ENCODE results near the gene NRXN2. TPM values are rescaled to one million over a fixed set of nuclear protein-coding genes. Genes with fewer than 3 reads are reported as not detected.

Gene NRXN2
- polyA plus RNA-seq, 1 experiment, result 0.20 TPM

GRCh38 chr11:64729851-64730382 is 6.9 kb upstream of the NRXN2 start:
- Histone ChIP-seq H3K27me3 (ENCODE audit: control insufficient read depth, insufficient read depth, low read length) (peaks cover 17% of the 10 kb centered on the region), H3K4me3 (ENCODE audit: low read depth, low read length) (no peak overlapping the region), H3K36me3 (ENCODE audit: control insufficient read depth, insufficient read depth, low read length) (no peaks in the 10 kb centered on the region)
- no peak for DNase-seq (ENCODE audit: low read depth)
- CTCF ChIA-PET, result no interaction called here
- POLR2A ChIA-PET, result no interaction called here
- TF ChIP-seq, protein P1, sequence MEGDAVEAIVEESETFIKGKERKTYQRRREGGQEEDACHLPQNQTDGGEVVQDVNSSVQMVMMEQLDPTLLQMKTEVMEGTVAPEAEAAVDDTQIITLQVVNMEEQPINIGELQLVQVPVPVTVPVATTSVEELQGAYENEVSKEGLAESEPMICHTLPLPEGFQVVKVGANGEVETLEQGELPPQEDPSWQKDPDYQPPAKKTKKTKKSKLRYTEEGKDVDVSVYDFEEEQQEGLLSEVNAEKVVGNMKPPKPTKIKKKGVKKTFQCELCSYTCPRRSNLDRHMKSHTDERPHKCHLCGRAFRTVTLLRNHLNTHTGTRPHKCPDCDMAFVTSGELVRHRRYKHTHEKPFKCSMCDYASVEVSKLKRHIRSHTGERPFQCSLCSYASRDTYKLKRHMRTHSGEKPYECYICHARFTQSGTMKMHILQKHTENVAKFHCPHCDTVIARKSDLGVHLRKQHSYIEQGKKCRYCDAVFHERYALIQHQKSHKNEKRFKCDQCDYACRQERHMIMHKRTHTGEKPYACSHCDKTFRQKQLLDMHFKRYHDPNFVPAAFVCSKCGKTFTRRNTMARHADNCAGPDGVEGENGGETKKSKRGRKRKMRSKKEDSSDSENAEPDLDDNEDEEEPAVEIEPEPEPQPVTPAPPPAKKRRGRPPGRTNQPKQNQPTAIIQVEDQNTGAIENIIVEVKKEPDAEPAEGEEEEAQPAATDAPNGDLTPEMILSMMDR (IDR thresholded peaks at IDR 0.05; ENCODE audit: insufficient read depth, low read depth, low read length), result no peak

- Histone ChIP-seq H3K4me3 (ENCODE audit: low read depth, low read length) (no peak overlapping the region), H3K36me3 (ENCODE audit: control insufficient read depth, insufficient read depth, low read length) (no peaks in the 10 kb centered on the region), H3K27me3 (ENCODE audit: control insufficient read depth, insufficient read depth, low read length) (peaks cover 16% of the 10 kb centered on the region)
- TF ChIP-seq, protein P1 (IDR thresholded peaks at IDR 0.05; ENCODE audit: insufficient read depth, low read depth, low read length), result no peak
- ChIA-PET POLR2A (no interaction called here), CTCF (interaction anchor here (1.0 kb wide), 1 partner anchor 76 kb away, joined by 3 read pairs; no protein-coding TSS in a partner anchor)
- no peak for DNase-seq (ENCODE audit: low read depth)
These were observed 5.9 kb upstream of the NRXN2 start for GRCh38 chr11:64728757-64729365.

- no peaks in the 10 kb centered on the region for H3K36me3 ChIP-seq (ENCODE audit: control insufficient read depth, insufficient read depth, low read length)
- no peak for DNase-seq (ENCODE audit: low read depth)
- H3K27me3 ChIP-seq (ENCODE audit: control insufficient read depth, insufficient read depth, low read length), result peaks cover 20% of the 10 kb centered on the region
- TF ChIP-seq, protein P1 (IDR thresholded peaks at IDR 0.05; ENCODE audit: insufficient read depth, low read depth, low read length), result no peak
- no peak overlapping the region for H3K4me3 ChIP-seq (ENCODE audit: low read depth, low read length)
- CTCF ChIA-PET, result interaction anchor here (0.9 to 1.6 kb wide), 5 partner anchors 9 to 237 kb away, joined by 3 to 6 read pairs (median 3); no protein-coding TSS in a partner anchor
- POLR2A ChIA-PET, result no interaction called here
These were observed 4.0 kb upstream of the NRXN2 start for GRCh38 chr11:64726867-64727530.

- Histone ChIP-seq H3K27me3 (ENCODE audit: control insufficient read depth, insufficient read depth, low read length) (peaks cover 26% of the 10 kb centered on the region), H3K4me3 (ENCODE audit: low read depth, low read length) (no peak overlapping the region), H3K36me3 (ENCODE audit: control insufficient read depth, insufficient read depth, low read length) (no peaks in the 10 kb centered on the region)
- DNase-seq (ENCODE audit: low read depth), result no peak
- CTCF ChIA-PET, result interaction anchor here (0.9 to 1.6 kb wide), 5 partner anchors 12 to 236 kb away, joined by 3 to 6 read pairs (median 4); no protein-coding TSS in a partner anchor
- POLR2A ChIA-PET, result no interaction called here
- TF ChIP-seq, protein P1 (IDR thresholded peaks at IDR 0.05; ENCODE audit: insufficient read depth, low read depth, low read length), result no peak
These were observed 3.2 kb upstream of the NRXN2 start for GRCh38 chr11:64726211-64726641.

DNA sequence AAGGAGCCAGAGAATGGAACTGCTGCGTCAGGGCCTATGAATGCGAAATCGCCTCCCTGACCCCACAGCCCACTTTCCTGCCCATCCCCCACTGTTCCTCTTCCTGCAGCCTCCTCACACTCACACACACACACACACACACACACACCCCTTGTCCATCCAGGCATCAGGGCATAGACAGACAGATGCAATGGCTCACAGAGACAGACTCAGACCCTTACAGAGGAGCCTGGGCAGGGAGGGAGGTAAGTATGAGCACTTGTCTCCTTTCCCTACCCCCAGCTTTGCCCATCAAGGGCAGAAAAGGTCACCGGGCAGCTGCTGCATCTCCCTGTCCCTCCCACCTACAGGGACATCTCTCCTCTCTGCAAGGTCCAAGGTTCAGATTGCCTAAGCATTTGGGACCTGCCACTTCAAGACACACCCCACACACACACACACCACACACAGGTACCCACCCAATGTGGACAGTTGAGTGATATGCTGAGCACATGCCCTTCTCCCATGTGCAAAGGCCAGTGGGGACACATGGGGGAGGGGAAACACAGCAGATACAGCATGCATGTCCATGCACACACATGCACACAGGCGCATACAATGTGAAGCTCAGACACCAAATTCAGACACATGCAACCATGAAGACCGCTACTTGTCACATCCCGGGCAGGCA is 2.0 kb upstream of the NRXN2 start:
- DNase-seq (ENCODE audit: low read depth), result no peak
- H3K36me3 ChIP-seq (ENCODE audit: control insufficient read depth, insufficient read depth, low read length), result no peaks in the 10 kb centered on the region
- CTCF ChIA-PET, result interaction anchor here (1.4 kb wide), 1 partner anchor 31 kb away, joined by 4 read pairs; no protein-coding TSS in a partner anchor
- peaks cover 26% of the 10 kb centered on the region for H3K27me3 ChIP-seq (ENCODE audit: control insufficient read depth, insufficient read depth, low read length)
- TF ChIP-seq, protein P1 (IDR thresholded peaks at IDR 0.05; ENCODE audit: insufficient read depth, low read depth, low read length), result no peak
- POLR2A ChIA-PET, result no interaction called here
- H3K4me3 ChIP-seq (ENCODE audit: low read depth, low read length), result no peak overlapping the region
